NCI-H446 (cell line): ENCODE data around the gene DBNDD1.
A peak's percentile ranks its signal among the peaks of the same experiment; 100 is the strongest.

Source experiments
- DNase-seq, 2 experiments: peaks; one replicate each; lab custom pipeline; 2025; lab: John Stamatoyannopoulos, UW

Gene DBNDD1

GRCh38 chr16:90035902-90036301 is 16.6 kb upstream of the DBNDD1 start:
- no peak for DNase-seq

- DNase-seq: no peak
Observed at GRCh38 chr16:90034504-90034903, 15.2 kb upstream of the DBNDD1 start.

- no peak for DNase-seq
Observed at GRCh38 chr16:90033387-90033786, 14.1 kb upstream of the DBNDD1 start.

- peak in 1 of 2 experiments; percentile 27 for DNase-seq
Observed at GRCh38 chr16:90032674-90033331, 13.5 kb upstream of the DBNDD1 start.

GRCh38 chr16:90031931-90032673 is 12.8 kb upstream of the DBNDD1 start:
- no peak for DNase-seq

- no peak for DNase-seq
Observed at GRCh38 chr16:90031186-90031930, 12.1 kb upstream of the DBNDD1 start.

- DNase-seq: no peak
Observed at GRCh38 chr16:90028985-90029384, 9.7 kb upstream of the DBNDD1 start.

- no peak for DNase-seq
Observed at GRCh38 chr16:90027611-90028010, 8.4 kb upstream of the DBNDD1 start.

GRCh38 chr16:90026135-90026534 is 6.9 kb upstream of the DBNDD1 start:
- DNase-seq: no peak

- DNase-seq: no peak
Observed at GRCh38 chr16:90023078-90023447, 3.8 kb upstream of the DBNDD1 start.

- DNase-seq: peak; percentile 24 to 87
Observed at GRCh38 chr16:90022209-90023077, 3.2 kb upstream of the DBNDD1 start.

GRCh38 chr16:90020838-90021382 is 1.7 kb upstream of the DBNDD1 start:
- no peak for DNase-seq

- DNase-seq: no peak
Observed at GRCh38 chr16:90020260-90020837, 1.1 kb upstream of the DBNDD1 start.

- peak in 1 of 2 experiments; percentile 50 for DNase-seq
Observed at GRCh38 chr16:90019543-90020259, 445 bp upstream of the DBNDD1 start.

GRCh38 chr16:90018297-90018651 is 982 bp downstream of the DBNDD1 start:
- no peak for DNase-seq

GRCh38 chr16:90016339-90016950 is 2.8 kb downstream of the DBNDD1 start:
- DNase-seq: no peak

- no peak for DNase-seq
Observed at GRCh38 chr16:90015586-90016338, 3.5 kb downstream of the DBNDD1 start.

- DNase-seq: no peak
Observed at GRCh38 chr16:90012991-90013745, 6.1 kb downstream of the DBNDD1 start.
